GM21825 (cell line): ENCODE results near the gene GABRB3.
"Not testable (repeated sequence)": the region's sequence is repeated elsewhere in the genome, so short reads cannot be mapped to it uniquely, and the experiment has no call there.

Experiments
- ATAC-seq: cut with Tn5 transposase; IDR thresholded peaks from one replicate; pipeline ENCODE4 v1.9.1; 2021; ENCODE audit warnings: mild to moderate bottlenecking, moderate library complexity; ENCODE audit not compliant: unreplicated experiment

GABRB3 gene

DNA sequence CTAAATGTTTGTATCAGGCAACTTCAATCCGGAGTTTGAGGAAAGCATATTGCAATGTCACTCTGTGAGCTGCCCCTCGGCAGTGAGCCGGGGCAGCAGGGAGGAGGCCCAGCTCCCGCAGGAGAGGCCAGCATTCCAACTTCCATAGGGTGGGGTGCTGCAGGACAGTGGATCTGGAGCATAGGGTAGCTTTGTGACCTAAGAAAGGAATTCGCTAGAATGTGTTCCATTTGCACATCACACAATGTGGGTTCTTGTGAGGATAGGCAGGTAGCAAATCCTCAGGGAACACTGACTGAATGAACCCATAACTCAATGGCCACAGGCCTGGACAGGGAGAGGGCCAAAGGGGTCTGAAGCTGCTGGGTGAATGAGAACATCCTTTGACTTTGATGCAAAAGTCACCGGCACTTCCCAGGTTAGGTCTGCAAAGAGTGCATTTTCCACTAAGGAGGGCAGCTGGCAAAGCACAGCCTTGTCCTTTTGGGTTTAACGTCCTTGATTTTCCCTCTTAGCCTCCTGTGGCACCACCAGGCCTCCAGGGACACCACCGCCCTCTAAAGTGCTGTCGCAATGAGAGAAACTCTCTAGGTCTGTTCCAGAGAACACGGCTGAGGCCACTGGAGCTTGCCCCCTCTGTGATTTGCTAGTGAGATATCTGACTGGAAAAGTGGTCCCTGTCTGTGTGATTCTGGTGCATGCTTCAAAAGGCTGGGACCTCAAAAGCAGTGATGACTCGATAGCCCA lies 36.2 kb downstream of the GABRB3 start:
- no peak for ATAC-seq

DNA sequence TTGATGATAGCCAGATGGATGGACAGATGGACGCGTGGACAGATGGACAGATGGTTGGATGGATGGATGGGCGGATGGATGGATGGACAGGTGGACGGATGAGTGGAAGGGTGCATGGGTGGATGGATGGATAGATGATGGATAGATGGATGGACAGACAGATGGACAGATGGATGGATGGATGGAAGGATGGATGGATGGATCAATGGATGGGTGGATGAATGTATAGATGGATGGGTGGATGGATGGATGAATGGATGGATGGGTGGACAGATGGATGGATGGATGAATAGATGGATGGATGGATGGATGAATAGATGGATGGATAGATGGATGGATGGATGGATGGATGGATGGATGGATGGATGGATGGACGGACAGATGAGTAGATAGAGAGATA lies 40.9 kb downstream of the GABRB3 start:
- ATAC-seq = no peak

DNA sequence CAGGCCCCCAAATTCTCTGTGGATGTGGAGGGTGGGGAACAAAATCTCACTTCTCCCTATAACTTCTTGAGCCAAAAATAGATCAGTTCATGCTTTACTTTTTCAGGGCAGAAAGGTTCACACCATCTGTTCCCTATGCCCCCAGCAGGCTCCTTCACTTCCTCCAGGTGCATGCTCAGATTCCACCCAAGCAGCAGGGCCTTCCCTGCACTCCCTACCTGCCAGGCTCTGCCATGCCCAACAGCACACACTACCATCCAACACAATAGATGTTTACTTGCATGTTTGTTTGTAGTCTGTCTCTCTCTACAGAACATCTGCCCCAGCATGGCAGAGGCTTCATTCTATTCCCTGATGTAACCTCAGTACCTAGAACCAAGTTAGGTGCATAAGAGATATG lies 43.3 kb downstream of the GABRB3 start:
- ATAC-seq = no peak

DNA sequence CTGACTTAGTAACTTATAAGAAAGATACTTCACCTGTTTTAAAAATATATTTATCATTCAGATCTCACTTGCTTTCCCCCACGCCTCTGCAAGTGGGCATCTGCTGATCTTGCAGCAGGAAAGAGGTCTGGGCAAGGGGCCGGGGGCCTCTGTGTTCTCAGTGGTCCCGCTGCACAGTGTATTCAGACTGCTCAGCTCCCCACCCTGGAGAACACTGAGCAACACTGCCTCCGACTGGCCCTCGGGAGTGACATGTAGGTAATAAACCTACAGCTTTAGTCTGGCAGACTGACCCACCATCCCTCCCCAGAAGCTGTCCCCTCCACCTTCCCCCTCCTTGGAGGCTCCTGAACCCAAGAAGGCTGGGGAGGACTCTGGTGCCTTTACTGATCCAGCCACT lies 43.8 kb downstream of the GABRB3 start:
- ATAC-seq = no peak

DNA sequence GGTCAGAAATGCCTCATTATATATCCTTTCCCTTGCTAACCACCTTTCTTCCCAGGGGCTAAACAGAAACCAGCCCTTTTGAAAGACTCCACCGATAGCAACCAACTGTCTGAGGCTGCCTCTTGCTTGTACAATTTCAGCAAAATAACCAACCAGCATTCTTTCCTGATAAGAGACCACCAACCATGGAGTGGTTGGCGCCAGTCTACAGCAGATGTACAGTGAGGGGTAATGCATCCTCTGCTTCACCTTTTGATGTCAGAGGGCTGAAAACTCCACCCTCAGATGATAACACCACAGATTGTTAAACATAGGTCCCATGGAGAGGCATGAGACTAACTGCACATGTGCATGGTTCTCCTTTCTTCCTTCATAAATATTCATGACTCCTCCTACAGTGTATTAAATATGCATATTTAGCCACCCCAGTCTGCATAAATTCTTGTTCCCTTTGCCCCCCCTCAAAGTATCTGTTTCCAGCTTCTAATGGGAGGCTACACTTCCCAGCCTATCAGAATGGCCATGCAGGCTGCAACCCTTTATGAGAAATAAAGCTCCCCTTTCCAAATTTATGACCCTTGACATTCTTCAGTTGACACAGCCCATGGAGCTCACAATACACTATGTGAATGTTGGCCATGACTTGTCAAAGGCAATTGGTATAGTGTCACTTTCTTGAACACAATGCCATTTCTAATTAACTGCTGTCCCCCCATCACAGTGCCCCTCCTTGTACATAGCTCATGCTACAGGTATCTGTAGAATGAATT lies 48.3 kb downstream of the GABRB3 start:
- ATAC-seq = no peak

DNA sequence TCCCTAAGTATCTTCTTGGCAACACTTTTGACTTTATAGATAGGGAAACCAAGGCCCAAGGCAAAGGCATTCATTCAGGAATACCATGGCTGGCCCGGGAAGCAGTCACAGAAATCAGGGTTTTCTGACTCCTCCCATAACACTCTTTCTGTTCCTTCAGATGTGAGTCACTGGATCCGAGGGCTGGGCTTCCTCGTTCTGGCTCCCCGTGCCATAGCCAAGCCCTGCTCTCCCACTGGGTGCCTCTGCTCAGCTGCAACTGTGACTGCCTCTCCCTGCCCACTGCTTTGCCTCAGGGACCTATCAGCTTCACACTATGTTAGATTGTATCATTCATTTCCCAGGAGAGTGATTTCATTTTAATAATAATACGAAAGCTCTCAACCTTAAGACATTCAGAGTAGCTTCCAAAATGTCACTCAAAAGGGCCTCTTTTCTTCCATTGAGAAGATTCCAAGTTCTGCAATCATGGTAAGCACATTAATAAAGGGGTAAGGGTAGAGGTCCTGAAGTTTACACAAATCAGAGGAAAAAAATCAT lies 50.2 kb downstream of the GABRB3 start:
- no peak for ATAC-seq

DNA sequence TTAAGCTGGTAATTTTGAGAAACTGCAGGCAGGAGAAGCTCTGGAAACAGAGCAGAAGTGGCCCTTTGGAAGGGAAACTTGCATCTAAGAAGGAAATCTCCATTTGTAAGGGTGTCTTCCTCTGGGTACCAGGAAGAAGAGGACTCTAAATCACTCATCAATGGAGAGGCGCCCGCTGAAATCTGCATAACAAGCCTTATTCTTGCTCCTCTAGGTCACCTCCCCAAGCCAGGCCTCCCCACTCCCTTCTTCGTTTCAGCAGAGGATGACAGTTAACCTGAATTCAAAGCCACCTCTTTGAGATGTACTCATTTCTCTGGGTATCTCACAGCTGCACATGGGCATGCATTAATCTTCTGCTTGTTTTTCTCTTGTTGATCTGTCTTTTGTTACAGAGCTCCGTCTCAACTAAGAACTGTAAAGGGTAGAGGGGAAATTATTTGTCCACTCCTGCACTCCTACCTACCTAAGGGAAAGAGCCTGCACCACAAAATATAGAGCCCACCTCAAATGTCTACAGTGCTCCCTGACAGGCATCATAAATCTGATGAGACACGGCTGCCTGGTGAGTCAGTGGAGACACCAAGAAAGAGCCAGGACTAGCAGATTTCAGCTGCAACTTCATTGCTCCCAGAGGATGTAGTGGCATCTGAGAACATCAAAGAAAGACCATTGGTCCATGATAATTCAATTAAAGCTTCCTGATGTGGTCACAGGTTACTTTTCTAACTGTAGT lies 51.5 kb downstream of the GABRB3 start:
- no peak for ATAC-seq

DNA sequence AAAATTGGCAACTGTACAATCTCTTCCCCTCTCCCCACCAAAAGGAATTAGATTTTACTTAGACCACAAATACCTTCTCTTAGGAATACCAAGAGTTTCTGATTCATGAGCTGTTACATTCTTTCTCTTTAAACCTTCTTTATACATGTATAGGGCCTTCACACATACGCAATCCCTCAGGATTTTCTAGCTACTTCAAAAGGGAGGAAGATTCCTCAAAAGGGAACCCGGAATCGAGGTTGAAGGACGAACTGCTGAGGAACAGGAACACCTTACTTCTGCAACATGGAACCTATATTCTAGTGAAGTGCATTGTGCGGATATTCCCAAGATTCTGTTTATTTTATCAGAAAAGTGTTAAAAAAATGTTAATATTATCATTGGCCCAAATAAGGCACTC lies 52.3 kb downstream of the GABRB3 start:
- ATAC-seq = no peak

DNA sequence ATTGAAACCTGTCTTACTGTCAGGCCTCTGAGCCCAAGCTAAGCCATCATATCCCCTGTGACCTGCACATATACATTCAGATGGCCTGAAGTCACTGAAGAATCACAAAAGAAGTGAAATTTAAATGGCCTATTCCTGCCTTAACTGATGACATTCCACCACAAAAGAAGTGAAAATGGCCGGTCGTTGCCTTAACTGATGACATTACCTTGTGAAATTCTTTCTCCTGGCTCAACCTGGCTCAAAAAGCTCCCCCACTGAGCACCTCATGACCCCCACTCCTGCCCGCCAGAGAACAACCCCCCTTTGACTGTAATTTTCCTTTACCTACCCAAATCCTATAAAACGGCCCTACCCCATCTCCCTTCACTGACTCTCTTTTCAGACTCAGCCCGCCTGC lies 53.0 kb downstream of the GABRB3 start:
- ATAC-seq = not testable (repeated sequence)

DNA sequence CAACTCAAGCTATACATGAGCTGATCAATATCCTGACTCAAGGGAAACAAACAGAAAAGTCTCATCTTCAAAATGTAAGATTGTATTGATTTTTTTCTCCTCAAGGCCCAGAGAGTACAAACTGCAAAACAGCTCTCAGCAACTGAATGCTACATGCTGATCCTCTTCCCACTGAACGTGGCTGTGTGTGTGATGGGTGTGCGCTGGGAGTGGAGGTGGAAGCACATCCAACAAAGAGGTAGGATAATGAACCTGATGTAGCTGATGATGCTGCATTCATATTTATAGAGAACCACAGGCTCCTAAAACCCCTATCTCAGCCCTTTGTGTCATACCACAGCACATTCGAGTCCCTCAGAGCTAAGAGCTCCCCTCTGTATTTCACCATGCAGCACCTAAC lies 56.8 kb downstream of the GABRB3 start:
- ATAC-seq = no peak

DNA sequence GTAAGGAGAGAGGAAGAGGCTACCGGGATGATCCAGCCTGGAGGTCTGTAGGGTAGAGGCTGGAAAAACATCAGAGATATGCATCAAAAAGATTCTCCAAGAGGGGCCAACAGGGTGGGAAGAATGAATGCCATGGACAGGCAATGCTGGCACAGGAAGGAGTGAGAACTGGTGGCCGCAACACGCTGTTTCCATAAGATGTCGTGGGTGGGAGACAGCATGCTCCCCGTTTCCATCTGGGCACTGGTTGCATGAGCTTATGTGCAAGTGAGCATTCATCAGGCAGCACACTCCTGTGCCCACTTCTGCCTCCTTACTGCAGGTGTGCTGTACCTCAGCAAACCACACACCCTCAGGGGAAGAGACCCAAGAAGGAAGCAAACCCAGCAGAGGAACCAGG lies 59.4 kb downstream of the GABRB3 start:
- ATAC-seq = no peak

DNA sequence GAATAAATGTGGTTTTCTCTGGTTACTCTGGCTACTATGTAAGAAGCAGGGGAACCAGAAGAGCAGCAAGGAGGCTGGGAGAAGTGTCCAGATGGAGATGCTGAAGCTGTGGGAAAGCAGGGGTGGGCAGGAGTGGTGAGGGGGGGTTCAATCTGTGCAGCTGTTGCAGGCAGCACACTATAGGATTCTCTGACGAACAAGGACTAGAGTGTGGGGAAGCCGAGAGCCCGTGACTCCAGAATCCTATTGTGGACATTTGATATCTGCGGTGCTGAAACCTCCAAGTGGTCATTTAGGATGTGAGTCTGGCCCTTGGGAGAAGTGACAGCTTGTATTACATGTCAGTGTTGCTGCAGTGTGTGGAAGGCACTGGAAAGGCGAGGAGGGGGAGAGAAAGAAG lies 60.5 kb downstream of the GABRB3 start:
- ATAC-seq = no peak

DNA sequence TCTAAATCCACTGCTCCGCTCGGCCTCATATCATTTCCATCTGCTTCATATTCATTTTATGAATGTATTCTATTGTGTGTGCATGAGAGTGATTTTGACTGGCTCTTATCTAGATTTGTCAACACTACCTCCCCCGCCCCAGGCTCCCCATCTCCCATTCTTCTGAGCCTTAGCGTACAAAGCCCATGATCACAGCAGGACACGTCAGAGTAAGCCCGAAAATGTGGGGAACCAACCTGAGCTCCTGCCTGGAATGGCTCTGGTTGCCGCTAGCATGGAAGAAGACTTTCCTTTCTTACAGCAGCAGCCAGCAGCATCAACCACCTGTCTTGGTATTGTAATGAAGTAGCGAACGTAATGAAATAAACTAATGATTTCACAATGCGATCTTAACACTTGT lies 61.4 kb downstream of the GABRB3 start:
- ATAC-seq = no peak

DNA sequence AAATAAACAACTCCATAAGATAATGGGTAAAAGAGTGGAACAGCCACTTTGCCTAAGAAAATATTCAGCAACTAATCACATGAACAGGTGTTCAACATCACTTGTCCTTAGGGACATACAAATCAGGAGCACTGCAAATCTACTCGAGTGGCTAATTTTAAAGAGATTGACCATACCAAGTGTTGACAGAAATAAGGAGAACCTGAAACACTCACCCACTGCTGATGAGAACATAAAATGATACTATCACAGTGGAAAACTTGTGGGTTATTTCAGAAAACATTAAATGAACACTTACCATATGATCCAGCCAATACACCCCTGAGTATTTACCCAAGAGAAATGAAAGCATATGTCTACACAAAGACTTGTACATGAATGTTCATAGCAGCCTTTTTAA lies 70.5 kb downstream of the GABRB3 start:
- no peak for ATAC-seq

DNA sequence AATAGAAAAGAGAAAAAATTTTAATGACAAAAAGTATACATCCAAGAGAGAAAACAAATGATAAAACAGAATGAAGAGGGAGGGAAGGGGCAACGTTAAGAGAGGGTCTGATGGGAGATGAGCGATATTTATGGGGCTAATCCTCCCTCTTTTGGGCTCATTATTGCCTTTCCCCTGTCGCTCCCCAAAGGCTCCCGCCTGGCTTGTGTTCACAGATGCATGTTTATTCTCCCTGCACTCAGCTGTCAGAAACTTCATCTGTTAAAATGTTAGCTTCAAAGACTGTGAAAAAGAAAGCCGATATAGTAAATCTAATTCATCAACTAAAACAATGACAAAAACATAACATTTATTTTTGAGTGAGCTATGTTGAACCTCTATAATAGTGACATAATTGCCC lies 74.3 kb downstream of the GABRB3 start:
- no peak for ATAC-seq

DNA sequence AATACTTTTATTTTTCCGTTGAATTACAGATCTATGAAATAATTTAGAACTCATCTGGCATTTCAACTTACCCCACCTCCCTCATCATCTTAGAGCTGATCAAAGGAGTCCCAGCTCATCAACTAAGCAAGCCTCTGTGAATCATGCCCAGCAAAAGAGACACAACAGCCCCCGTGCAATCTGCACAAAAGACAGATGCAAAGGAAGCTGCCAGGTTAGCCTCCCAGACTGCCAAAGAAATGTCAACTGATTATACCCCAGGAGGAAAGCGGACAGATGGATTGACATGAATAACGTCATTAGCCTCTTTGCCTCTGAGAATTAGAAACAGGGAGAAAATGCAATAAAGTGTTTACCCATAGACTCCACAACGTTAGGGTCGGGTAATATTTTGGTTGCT lies 75.0 kb downstream of the GABRB3 start:
- ATAC-seq = no peak

DNA sequence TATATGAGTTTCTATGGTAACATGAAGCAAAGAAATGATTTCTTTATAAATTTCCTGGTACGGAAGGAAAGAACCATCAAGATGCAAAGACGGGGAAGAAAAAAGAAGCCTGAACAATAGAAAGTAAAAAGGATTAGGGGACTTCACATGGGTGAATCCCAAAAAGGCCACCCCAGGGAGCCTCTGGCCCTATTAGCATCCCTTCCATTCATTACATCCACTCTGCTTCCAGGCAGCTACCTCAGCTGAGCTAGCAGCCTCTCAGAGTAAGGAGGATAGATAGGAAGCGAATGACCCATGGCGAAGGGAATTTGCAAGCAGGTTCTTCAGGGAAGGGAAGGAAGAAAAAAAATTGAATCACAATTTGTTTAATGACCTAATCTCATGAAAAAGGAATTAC lies 81.6 kb downstream of the GABRB3 start:
- no peak for ATAC-seq

DNA sequence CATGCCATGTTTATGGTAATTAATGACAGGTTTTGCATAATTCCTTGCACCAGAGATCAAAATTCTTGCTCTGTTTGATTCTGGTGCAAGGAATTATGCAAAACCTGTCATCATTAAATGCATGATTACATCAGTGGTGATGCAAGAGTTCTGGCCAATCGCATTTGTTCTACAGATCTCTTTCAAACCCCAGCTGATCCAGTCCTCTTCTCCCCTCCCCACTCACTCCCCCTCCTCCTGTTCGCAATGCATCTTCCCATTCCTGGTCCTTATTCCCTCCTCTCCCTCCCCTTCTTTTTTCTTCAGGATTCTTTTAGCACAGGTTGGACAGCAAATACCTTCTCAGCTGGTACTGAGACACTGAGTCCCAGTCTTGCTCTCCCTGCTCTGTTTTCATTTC lies 82.1 kb downstream of the GABRB3 start:
- no peak for ATAC-seq

DNA sequence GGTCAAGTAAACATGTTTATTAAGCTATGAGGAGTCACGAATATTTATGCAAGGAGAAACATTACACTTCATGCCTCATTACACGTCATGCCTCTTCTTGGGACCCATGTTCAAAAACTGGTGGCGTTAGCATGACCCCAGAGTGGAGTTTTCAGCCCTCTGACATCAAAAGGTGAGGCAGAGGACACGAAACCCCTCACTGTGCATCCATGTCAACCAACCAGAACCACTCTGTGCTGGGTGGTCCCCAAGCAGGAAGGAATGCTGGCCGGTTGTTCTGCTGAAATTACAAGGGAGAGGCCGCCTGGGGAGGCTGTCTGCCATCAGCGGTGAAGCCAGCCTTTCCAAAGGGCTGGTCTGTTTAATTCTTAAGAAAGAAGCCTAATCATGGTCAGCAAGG lies 83.4 kb downstream of the GABRB3 start:
- no peak for ATAC-seq

DNA sequence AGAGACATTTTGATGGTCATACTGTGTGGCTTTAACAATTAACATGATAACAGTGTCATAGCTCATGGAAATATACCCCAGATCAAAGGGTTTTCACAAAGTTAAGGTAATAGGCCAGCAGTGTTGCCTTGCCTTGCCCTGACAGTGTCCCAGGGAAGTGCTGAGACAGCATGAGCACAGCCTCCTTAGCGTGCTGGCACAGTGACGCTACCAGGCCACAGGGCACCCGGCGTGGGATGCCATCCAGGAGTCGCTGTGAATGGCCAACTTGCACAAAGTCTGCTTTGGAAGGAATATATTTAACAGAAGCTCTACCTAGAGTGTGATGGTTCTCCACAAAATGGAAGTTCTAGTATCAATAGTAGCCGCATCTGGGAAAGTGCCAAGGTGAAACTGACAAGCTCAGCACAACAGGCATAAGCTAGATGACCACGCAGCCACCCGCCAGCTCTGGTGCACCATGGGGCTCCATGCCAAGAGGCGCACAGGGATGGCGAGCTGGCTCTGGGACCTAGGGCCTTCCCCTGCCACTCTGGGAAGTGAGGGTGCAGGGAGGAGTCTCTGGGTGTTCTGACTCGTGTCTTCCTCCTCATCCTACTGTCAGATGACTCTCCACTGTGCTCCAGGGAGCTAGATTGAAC lies 86.2 kb downstream of the GABRB3 start:
- ATAC-seq = no peak

DNA sequence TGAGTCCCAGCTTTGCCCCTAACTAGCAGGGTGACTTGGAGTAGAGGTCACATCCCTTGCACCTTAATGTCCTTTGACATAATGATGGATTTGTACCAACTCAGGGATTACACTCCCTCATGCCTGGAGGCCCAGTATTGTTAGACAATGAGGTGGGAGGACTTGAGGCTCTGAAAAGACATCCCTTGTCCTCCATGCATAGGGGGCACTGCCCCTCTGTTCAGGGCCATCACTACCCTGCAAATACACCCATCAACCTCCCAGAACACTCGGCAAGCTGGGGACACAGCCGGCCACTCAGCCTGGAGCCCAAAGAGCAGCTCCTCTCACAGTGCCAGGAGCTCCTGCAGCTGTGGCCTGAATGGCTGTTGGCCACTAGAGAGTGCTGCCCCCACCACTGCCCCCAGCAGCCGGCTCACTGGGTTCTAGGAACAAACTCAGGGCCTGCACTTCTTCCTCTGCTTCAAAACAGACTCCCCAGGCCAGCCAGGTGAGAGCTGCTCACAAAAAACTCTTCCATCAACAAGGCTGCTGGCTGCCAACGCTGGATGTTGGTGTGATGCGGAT lies 90.2 kb downstream of the GABRB3 start:
- no peak for ATAC-seq
